Activated CD4-positive, alpha-beta T cell treated with anti-CD3 and anti-CD28 coated beads, Interleukin-2, amount 50 U/mL, for 48 hours (primary cell): Measurements from ENCODE around the gene TEX22.

Source experiments
- DNase-seq, 2 experiments: peaks; one replicate each; pipeline ENCODE4 v3.0.0-alpha.2; 2020

TEX22 gene

GRCh38 chr14:105444859-105445258 is 46.5 kb downstream of the TEX22 start:
- DNase-seq: no peak

DNA sequence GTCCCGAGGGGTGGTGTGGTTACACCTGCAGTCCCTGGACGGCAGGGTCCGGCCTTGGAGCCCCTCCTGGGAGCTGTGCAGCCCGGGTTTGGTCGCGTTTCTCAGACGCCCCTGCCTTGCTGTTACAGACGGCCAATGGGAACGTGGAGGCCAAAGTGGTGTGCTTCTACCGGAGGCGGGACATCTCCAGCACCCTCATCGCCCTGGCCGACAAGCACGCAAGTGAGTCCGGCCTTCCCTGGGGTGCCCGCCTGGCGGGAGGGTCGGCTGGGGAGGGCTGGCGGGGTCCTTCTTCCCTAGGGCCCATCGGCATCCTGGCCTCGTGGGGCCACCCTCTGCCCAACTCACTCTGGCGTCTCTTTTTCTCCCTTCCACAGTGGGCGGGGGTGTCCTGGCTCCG is 47.0 kb downstream of the TEX22 start:
- no peak for DNase-seq

DNA sequence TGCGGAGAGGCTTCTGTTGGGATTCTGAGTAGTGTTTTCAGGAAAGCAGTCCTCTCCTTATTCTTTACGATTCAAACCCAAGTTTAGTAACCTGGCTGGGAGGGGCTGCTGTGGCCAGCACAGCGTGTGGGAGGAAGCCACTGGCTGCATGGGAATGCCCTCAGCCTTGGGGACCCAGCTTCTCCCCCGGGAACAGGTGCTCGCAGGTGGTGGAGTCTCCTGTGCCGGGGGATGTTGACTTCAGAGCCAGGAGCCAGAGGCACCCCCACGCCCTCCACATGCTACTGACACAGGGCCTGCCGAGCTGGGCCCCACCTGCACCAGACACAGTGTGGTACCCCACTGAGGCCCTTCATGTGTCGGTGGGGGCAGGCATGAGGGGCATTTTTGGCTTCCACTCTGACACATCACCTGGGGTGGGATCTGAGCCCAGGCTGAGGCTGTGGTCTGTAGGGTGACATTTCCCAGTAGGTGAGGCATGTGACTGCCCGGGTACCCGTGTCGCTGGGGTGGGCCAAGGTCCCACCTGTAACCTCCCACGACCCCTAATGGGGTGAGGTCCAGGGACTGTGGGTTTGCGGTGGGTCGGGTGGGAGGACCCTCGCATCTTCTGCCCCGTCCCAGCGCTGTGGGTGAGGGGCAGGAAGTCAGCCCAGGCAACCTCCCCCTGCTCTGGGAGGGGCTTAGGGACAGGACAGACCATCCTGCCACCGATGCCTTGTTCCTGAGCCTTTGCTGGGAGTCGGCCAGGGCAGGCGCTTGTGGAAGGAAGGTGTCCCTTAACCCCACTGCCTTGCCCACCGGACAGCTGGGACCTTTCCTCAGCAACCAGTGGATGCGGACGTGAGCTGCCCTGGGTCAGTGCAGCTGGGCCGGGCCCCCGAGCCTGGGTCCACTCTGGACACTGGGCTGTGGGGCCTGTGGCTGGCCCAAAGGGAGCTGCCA is 47.8 kb downstream of the TEX22 start:
- no peak for DNase-seq

- no peak for DNase-seq
Measured at GRCh38 chr14:105446971-105447370, 48.6 kb downstream of the TEX22 start.

- DNase-seq: no peak
Measured at GRCh38 chr14:105447651-105448640, 49.6 kb downstream of the TEX22 start.

DNA sequence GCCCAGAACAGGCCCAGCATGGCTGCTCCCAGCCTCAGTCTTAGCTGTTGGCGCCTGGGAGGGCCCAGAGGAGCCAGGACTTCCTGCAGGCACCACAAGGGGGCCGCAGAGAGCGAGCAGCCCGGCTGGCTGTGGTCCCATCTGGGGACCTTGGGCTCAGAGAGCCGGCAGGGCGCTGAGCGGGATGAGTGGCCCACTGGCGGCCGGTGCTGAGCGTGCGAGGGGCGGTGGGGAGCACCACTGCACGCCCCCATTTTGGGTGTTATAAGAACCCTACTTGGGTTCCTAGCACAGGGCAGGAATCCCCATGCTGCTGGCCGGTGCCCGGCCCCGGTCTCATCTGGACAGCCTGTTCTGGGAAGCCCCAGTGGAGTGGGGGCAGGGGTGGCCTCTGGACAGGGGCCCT is 50.4 kb downstream of the TEX22 start:
- peak; percentile 62 to 63 for DNase-seq

GRCh38 chr14:105449276-105450122 is 51.2 kb downstream of the TEX22 start:
- DNase-seq: no peak

GRCh38 chr14:105450123-105450505 is 51.8 kb downstream of the TEX22 start:
- DNase-seq: no peak

DNA sequence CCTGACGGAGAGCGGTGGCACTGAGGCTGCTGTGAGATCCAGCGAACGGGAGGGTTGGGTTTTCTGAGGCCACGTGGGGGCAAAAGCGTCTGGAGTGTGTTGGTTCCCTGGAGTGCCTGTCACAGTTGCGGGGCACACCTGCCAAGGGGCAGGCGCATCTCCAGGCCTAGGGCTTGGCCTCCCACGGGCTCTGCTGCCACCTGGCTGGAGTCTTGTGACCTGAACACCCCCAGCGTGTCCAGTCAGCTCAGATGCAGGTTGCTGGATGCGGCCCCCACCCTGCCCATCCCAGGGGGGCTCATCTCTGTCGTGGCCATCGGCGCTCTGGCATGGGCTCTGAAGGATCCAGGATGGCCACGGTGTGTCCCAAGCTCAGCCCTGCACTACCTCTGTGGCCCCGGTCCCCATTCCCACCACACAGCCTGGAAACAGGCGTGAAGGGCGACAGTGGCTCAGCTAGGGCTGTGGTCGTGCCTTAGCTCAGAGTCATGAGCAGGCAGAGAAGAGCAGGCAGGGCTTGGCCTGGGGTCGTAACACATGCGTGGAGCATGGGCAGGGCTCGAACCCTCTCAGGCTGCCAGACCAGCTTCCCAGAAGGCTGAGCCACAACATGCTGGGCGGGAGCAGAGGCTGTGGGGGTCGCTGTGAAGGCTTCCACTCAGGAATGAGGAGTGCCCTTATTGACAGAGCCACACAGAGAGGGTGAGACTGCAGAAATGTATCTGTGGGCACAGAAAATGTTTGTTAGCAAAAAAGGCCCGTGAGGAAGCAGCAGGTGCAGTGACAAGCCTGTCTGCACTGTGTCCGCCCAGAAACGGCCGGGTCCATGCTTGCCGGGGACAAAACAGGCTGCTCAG is 52.8 kb downstream of the TEX22 start:
- no peak for DNase-seq

DNA sequence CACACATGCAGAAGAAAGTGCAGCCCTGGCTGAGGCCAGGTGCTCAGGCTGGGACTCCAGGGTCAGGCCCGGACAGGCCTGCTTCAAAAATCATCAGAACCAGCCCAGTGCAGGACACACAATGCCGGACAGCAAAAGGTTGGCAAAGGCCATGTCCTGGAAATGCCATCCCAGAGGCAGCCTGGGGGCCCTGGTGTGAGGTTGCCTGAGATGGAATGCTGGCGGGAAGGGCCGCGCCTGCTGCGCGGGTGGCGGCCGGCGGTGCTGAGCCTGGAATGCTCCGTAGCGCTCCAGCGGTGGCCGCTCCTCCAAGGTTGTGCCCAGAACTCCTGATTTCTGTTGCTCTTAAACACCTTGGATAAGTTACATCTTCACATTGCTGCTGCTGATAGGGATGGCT is 54.6 kb downstream of the TEX22 start:
- DNase-seq: no peak

DNA sequence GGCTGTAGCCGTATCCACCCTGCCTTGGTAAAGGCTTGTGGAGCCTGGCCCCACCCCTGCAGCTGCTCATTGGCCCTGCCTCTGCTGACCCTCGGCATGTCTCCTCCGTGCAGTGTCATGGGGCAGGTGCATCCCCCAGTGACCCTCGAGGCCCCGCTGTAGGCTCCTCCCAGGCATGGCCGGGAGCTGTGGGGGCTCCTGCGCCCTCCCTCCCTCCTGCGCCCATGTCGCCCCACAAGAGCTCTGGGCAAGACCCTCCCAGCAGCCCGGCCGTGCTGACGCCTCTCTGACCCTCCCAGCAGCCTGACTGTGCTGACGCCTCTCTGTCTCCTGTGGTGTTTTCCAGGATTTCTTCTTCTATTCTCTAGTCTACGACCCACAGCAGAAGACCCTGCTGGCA is 55.5 kb downstream of the TEX22 start:
- no peak for DNase-seq

GRCh38 chr14:105455086-105455640 is 56.8 kb downstream of the TEX22 start:
- no peak for DNase-seq

GRCh38 chr14:105455766-105456660 is 57.7 kb downstream of the TEX22 start:
- no peak for DNase-seq

DNA sequence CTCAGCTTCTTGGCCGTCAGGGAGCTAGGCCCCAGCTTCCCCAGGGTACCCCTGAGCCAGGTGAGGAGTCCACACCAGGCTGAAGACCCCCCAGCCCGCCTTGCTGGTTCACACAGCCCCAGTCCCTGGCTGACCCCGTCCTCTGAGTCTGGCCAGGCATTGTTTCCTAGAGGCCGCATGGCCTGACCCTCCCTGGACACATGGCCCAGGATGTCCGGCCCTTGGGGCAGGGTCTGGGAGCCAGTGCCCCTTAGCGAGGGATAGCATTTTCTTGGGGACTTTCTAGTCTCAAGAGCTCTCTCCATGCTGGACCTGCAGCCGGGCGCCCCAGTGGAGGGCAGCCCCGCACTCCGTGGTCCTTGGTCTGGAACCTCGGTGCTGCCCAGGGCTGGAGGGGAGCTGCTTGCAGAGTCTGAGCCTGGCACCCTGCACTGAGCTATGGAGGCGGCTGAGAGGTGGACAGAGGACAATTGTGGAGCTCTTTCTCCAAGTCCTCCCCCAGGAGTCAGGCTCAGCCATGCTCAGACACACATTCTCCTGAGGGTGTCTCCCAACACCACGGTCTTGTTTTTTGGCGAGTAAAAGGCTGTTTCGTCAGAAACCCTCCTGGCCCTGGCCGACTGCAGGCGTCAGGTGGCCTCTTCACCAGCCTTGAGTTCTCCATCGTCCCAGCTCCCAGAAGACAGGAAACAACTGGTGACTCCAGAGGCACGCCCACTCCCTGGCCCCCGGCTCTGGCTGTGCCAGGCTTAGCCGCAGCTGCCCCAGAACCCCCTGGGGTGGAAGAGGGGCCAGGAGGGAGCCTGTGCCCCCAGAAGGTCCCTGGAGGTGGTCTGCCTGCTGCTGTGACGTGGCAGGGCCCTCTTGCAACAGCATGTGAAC is 58.6 kb downstream of the TEX22 start:
- DNase-seq: no peak

DNA sequence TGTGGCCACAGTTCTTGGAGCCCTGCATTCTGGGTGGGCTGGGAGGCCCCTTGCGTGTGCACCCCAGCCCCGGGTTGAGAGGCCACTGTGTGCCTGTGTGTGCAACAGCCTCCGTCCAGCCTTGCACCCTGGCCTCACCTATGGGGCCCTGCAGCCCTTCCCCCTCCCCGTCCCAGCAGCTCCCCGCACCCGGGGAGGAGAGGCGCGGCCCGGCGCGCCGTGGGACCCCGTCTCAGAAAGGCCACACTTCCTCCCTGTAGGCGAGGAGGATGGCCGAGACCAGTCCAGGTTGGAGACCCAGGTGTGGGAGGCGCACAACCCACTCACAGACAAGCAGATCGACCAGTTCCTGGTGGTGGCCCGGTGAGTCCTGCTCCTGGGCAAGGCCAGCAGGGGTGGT is 59.7 kb downstream of the TEX22 start:
- DNase-seq: no peak

DNA sequence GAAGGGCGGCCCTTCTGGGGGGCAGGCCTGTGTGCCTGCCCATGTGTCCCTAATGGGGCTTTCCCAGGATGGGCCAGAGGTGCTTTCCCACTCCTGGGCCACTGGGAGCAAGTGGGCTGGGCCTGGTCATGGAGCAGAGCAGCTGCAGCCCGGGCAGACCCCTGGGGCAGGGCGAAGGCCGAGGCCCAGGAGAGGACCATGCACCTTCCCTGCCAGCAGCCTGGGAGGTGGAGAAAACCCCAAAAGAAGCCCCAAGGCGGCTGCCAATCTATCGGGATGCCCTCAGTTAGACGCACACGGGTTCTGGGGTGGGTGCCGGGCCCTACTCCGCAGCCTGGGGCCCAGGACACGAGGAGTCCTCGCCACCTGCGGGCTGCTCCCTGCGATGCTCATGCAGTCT is 60.2 kb downstream of the TEX22 start:
- DNase-seq: no peak

DNA sequence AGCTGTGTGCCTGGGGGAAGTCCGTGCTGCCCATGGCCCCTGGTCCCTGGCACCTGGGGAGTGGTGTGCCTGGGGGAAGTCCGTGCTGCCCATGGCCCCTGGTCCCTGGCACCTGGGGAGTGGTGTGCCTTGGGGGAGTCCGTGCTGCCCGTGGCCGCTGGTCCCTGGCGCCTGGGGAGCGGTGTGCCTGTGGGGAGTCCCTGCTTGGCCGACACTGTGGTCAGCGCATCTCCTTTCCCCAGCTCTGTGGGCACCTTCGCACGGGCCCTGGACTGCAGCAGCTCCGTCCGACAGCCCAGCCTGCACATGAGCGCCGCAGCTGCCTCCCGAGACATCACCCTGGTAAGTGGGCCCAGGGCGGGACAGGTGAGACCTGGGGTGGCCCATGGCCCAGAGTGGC is 61.8 kb downstream of the TEX22 start:
- no peak for DNase-seq

- no peak for DNase-seq
Measured at GRCh38 chr14:105460616-105461015, 62.3 kb downstream of the TEX22 start.

DNA sequence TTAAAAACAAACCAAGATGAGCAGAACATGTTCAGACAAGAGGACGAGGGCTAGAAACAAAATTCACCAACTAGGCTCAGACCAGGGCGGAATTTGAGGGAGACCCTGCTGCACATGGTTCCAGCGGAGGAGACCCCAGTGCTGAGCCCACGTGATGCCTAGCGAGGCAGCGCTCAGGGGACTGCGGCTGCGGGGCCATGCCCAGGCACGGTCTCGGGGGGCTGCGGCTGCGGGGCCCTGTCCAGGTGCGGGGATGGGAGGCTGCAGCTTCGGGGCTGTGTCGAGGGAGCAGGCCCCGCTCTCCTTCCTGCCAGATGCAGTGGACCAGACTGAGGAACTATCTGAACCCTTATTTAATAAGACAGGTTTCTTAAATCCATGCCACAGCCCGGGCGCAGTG is 63.6 kb downstream of the TEX22 start:
- no peak for DNase-seq
